Gastrocnemius medialis (tissue), 4 donors: ENCODE measurements around the gene TMEM117.

Experiments used
- CTCF ChIP-seq, 5 experiments: fragments of 450-650 bp in 3 of 5; fragments of 200-600 bp in 2 of 5; sonication (generic) in 2 of 5; IDR thresholded peaks in 4 of 5; conservative IDR thresholded peaks in 1 of 5; 1 replicate in 4 of 5; 2 replicates in 1 of 5; pipeline ENCODE4 v1.5.1; 2016 to 2019; ENCODE audit warnings: antibody characterized with exemption in 5 of 5, mild to moderate bottlenecking in 3 of 5, moderate library complexity in 3 of 5
- POLR2A ChIP-seq, 2 donors: fragments of 450-650 bp; IDR thresholded peaks; one replicate each; pipeline ENCODE4 v1.6.1; 2017; ENCODE audit warnings: antibody characterized with exemption in 2 of 2, mild to moderate bottlenecking in 2 of 2, moderate library complexity in 2 of 2

- TF ChIP-seq CTCF (IDR thresholded peaks at IDR 0.05 in 4 of 5, conservative IDR thresholded peaks at IDR 0.05 in 1 of 5) (no peak), POLR2A (IDR thresholded peaks at IDR 0.05) (no peak)
Measured at GRCh38 chr12:43893670-43894069, 57.8 kb downstream of the TMEM117 start.
